Left forelimb (tissue), 1 donor: ENCODE measurements around the gene OR4D2.

Source experiments
- DNase-seq: peaks from one replicate; pipeline ENCODE4 v3.0.0-alpha.2; 2018; ENCODE audit warnings: low spot score

The OR4D2 gene

DNA sequence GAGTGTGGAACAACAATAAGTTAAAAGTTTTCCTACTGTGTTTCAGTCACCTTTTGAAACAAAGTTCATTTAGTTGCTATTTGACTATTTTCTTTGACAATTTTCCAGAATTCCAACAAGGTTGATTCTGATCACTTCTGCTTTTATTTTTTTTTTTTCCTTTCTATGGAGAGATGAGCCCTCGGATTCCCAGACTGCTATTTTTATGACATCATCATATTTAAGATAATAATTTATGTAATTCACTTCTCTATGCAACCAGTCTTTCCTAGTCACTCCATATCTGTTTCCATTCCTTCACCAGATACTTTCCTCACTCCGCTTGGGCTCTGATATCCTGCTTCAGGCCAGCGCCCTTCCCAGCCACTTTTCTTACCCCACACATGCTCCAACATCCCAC, 8.1 kb downstream of the OR4D2 start:
- DNase-seq = no peak

DNA sequence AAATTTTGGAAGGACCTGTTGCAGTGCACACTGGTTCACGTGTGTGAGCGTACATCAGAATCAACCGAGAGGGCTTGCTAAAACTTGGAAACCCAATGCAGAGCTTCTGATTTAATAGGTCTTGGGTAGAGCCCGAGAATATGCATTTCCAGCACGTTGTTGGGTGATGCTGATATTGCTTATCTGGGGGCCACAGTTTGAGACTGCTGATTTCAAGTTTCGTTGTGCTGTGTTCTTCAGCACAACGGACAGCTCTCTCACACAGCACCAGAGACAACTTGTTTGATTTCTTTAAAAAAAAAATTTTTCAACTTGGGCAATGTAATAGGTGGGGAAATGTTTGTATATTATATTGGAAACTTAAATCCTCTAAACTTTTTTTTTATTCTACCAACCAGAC, 9.4 kb downstream of the OR4D2 start:
- DNase-seq = no peak

DNA sequence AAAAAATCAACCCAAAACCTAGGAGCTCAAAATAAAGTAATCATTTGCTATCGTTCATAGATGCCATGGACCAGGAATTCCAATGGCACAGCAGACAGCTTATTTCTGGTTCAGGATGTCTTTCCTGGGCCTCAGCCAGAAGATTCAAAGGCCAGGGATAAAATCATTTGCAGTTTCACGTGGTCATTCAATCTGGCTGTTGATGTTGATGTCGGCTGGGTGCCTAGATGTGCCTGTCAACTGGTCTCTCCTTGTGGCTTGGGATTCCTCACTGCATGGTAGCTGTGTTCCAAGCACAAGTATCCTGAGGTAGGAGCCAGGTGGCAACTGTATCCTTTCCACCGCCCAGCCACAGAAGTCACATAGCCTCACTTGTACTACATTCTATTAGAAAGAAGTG, 15.0 kb downstream of the OR4D2 start:
- no peak for DNase-seq

DNA sequence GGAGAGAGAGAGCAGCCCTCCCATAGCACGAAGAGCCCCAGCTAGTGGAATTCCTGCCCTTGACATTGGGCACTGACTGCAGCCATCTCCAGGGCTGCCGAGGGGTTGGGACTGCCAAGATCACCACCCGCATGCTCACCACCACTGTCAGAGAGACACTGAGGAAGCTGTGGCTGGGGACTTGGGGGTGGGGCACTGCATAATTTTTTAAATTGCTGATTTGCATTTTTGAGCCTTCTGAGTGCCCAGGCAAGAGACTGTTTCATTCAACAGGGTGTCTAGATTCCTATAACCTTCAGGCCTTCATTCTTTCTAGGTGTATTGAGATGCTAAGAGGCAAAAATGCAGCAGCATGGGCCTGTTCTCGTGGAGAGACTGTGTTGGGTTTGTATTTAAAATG, 16.7 kb downstream of the OR4D2 start:
- no peak for DNase-seq

DNA sequence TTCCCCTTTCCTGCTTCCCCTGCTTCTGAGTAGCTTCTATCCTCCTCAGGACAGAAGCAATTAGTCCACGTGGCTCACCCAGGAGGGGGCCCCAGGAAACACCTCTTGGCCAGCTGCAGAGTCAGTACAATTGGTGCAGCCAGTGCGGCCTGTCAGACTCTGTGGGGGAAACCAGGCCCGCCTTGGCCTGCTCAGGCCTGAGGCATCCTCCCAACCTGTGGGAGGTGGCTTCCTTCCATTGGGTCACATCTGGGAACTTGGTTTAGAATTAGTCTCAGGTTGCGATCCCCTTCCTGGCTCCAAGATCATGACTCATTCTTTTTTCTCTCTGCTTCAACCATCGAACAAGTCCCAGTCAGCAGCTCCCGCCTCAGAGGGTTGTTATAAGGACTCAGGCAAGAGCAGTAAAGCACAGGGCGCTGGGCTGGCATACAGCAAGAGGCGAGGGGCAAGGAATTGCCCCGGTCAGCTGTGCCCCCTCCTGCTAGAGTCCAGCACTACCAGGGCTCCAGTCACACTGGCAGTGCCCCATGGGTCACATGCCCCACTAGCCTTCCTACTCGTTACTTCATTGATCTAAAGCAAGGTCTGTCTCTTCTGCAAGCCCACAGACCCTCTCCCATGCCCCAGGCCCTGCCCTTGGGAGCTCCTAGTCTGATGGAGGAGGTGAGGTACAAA, 17.7 kb downstream of the OR4D2 start:
- DNase-seq = no peak

DNA sequence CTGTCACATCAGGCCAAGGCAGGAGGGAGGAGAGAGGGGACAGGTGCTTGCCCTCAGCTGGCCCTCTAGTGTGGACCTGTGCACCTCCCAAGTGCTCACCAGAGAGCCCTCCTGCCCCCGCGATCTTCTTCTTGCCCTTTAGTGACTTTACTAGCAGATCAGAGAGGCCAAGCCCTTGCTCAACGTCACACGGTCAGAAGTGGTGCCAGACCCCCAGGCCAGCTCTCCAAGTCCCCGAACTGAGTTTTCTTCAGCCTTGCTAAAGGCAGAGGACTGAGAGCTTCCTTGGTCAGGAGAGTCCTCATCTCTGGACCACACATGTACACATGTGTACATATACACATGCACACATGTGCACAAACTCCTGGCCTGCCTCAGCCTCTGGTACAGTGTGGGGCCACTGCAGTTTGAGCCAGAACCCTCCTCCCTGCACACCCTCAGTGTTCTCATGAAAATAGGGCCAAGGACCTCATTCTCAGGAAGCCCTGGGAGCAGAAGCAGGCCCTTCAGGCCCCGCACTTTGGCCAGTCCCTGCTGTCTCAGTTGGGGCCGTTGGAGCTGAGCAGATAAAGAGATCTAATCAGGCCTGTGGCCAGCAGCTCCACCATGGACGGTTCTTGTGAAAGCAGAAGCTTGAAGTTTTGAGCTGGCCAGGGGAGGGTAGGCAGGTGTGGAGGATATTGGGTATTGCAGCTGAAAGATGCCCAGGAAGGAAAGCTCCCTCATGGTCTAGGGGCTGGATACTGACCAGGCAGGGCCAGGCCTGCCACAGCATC, 18.4 kb downstream of the OR4D2 start:
- no peak for DNase-seq

DNA sequence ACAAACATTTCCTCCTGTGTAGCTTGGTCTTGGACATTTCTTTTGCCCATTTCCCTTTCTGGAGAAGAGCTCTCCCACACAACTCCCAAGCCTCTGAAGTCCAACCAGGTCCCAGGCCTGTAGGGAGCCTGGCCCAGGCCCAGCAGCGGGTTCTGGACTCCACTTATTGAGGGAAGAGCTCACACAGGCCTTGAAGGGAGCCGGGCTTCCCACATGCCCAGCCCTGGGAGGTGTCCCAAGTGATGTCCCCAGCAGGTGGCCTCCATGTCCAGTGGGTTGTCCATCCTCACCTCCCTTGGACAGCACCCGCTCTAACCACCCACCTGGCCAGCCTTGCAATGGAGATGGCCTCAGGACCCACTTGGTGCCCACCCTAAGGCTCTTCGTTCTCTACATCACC, 19.8 kb downstream of the OR4D2 start:
- no peak for DNase-seq

DNA sequence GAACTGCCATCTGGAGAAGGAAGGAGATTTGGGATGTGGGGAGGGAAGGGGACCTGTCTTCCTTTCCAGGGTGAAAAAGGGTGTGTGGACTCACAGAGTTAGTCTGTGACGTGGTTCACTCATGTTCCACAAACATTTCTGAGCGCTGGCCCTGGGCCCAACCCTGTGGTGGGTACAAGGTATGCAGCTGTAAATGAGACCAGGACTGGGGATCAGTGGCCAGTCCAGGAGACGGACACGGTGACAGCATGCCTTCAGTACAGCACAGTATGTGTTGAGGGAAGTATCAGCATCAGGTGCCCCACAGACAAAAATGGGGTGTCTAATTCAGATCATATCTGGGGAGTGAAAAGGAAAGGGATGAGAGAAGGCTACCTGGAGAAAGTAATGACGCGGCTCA, 20.3 kb downstream of the OR4D2 start:
- DNase-seq = no peak

DNA sequence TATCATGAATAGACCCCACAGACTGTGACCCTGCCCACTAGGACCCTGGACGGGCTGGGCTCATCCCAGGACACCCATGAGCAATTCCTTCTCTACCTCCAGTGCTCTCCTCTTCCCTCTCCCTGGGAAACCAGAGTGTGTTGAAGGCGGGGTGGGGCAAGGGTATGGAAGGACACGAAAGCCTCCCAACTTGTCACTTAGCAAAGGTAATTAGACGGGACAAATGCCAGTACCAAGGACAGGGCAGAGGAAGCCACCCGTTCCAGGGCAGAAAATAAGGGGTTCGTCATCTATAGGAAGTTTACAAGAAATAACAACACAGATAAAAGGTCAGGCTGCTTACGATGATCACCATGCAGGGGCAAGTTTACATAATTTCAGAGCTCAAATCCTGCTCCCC, 20.9 kb downstream of the OR4D2 start:
- DNase-seq = no peak

DNA sequence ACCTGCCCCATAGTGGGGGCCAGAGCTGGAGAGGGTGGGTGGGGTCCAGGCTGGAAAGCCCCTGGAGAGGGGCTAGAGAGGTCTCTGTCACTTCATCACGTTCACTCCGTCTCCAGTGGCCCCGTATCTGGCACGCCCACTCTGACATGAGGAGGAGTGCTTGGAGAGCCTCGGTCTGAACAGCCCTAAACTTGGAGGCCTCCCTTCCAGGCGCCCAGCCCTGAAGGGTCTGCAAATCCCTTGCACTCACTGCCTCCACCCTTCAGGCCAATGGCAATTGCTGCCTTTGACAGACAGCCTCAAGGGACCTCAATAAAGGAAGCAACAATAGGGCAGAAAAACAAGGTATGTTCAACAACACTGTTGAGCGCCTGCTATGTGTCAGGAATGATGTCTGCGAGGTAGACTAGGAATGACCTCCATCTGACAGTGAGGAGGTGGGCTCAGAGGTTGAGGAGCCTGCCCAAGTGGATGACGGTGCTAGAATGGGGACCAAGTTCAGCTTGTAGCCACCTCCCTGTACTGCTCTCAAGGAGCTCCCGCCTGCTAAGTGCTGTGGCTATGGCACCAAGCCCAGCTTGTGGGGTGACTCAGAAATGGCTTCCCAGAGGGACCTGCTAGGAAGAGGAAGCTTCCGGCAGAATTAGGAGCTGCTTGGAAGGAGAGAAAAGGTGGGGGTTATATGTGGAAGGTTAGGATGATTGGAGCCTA, 22.8 kb downstream of the OR4D2 start:
- no peak for DNase-seq

DNA sequence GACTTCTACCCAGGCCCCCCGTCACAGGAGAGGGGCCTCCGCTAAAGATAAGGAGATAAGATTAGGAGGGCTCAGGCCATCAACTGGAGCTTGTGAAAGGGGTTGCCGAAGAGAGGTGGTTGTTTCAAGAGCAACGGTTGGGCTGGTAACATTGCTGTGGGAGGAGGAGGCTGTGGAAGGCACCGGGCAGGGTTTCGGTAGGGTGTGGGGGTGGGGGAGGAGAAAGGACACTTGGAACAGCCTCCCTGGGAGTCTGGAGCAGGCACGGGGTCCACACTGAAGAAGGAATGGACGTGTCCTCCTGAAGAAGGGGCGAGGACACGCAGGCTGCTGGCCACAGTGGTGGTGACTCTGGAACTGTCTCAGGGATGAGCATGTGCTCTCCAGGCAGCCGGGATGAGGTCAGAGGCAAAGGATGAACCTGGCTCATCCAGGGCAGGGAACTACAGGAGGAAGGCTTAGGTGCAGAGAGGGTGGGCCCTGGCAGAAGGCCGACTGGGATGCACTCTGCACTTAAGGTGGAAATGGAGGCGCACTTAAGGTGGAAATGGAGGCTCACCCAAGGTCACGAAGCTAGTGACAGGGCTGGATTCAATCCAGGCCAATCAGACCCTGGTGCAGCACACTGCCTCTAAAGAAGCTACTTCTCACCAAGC, 24.6 kb downstream of the OR4D2 start:
- DNase-seq = no peak

DNA sequence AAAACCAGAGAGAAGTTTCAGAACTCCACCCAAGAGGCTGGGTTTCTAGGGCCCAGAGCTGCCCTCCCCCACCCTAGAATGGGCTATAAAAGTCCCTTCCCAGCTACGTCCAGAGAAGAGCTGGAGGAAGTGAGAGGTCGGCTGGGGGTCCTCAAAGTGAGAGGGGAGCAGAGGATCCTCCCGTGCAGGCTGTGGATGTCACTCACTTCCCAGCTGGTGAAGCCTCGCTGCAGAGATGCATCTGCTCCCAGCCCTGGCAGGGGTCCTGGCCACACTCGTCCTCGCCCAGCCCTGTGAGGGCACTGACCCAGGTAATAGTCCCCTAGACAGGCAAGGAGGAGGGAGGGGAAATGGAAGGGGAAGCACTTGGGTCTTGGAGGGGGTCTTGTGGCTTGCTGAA, 25.8 kb downstream of the OR4D2 start, which contains the start of gene EPX:
Gene EPX (plus strand): TSS at position 115 of the 400 bp plus-strand sequence. CDS start 121 bp downstream, at position 236.
- no peak for DNase-seq

DNA sequence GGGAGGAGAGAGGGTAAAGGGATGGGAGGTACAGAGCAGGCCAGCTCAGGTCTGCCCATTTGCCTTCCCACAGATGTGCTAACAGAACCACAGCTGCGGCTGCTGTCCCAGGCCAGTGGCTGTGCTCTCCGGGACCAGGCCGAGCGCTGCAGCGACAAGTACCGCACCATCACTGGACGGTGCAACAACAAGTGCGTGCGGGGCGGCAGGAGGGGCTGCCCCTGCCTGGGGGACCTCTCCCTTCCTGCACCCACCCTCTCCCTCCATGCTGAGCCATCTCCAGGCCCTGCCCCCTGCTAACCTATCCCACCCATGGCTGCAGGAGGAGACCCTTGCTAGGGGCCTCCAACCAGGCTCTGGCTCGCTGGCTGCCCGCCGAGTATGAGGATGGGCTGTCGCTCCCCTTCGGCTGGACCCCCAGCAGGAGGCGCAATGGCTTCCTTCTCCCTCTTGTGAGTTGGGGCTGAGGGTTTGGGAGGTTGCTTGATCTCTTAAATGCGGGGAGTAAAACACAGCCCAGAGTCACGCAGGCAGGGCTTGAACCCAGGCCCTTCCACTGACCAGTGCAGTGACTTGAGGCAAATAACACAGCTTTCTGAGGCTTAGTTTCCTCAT, 27.0 kb downstream of the OR4D2 start:
- no peak for DNase-seq

DNA sequence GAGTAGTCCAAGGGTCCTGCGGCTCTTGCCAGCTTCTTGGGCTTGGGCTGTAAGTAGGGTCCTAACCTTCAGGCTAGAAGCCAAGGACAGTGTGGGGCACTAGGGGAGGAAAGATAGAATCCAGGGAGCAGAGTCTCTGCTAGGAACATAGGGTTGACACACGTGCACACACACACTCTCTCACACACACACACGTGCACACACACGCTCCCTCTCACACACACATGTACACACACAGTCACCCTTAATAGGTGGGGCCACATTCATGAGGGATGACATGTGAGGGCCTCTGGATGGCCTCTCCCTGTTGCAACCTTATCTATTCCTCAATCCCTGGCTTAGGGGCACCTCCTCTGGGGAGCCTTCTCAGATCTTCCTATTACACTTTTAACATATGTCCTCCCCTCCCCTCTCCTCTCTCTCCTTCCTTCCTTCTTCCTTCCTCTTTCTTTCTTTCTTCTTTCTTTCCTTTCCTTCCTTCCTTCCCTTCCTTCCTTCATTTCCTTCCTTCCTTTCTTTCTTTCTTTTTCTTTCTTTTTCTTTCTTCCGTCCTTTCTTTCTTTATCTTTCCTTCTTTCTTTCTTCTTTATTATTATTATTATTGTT, 28.8 kb downstream of the OR4D2 start:
- no peak for DNase-seq

DNA sequence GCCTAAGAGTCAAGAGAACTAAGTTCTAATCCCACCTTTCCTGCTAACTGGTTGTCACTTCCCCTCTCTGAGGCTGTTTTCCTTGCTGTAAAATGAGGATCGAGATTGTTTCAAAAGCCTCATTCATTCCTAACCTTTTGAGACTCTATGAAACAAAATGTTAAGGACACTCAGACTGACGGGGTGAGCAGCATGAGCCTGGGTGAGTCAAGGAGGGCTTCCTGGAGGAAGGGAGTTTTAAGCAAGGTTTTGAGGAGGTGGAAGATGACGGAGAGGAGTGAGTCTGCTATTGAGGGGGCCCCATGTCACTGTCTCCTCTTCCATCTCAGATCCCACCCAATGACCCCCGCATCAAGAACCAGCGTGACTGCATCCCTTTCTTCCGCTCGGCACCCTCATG, 29.8 kb downstream of the OR4D2 start:
- no peak for DNase-seq

DNA sequence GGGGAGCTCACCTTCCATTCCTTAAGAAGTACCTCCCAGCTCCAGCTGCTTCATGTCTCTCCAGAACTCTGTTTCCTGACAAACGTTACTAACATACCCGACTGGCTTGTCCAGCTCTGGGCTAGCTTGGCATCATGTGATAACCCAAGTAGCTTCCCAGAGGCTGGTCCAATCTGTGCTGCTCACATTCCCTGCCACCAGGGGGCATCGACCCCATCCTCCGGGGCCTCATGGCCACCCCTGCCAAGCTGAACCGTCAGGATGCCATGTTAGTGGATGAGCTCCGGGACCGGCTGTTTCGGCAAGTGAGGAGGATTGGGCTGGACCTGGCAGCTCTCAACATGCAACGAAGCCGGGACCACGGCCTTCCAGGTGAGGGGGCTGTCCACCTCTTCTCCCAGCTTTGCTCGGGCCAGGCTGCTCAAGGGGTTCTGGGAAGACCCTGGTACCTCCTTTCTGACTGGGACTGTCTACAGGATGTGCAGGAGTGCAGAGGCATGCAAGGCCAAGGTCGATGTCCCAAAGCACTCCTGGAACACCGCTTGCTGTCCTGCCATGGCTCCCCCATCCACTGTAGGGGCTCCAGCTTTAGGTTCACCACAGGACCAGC, 33.3 kb downstream of the OR4D2 start:
- no peak for DNase-seq

DNA sequence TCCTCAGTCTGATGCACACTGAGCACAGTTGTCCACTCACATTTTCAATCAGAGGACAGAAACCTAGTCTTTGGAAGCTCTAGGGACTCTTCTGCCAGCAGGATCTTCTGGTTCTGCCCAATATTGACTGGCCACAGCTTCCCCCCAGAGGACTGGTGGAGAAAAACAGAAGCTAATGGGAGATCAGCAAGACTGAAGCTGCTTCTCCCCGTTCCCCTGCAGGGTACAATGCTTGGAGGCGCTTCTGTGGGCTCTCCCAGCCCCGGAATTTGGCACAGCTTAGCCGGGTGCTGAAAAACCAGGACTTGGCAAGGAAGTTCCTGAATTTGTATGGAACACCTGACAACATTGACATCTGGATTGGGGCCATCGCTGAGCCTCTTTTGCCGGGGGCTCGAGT, 36.1 kb downstream of the OR4D2 start:
- DNase-seq = no peak

DNA sequence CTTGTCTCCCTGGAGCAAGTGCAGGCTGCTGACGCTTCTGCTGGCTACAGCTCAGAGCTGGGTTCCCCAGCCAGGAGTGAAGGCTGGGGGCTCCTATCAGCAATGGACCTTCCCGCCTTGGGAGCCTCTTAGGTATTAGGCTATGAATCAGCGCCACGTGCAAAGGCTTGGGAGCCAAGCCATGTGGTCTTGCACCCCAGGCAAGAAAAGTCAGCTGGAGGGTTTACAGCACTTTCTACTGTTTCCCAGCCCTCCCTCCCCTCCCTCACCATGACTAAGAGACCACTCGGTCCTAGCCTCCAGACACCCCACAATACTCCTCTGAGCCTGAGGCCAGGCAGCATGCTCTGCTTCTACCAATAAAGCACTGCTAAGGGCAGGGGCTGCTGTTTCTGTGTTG, 38.0 kb downstream of the OR4D2 start:
- DNase-seq = no peak

DNA sequence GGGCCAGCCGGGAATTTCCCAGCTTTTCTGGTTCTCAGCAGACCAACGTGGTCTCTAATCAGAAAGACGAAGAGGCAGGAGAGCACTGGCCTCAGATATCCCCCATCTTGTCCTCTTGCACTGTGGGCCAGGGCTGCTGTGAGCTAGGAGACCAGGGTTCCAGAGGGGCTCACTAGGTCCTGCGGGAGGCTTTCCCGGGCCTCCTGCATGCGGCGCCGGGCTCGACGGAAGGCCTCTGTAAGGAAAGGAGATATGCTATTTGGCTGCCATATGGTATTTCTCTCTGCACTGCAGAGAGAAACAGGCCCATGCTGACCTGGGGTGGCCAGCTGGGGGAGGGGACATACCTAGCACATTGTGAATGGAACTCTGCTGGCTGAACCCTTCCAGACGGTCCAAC, 39.2 kb downstream of the OR4D2 start:
- no peak for DNase-seq

DNA sequence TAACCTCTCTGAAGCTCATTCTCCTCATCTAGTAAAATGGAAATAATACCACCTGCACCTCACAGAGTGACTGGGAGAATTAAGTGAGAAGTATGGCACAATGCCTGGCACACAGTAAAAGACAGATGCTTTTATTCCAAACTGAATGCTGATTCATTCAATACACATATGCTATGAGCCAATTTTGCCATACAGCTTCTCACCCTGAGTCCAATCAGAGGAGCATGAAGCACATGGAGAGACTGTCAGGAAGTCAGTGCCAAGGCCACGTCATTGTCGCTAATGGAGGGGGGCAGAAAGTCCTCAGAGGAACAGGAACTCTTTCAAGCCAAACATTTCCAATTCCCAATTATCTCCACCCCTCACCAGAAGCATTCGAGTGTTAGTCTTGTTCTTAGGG, 40.7 kb downstream of the OR4D2 start:
- DNase-seq = no peak

DNA sequence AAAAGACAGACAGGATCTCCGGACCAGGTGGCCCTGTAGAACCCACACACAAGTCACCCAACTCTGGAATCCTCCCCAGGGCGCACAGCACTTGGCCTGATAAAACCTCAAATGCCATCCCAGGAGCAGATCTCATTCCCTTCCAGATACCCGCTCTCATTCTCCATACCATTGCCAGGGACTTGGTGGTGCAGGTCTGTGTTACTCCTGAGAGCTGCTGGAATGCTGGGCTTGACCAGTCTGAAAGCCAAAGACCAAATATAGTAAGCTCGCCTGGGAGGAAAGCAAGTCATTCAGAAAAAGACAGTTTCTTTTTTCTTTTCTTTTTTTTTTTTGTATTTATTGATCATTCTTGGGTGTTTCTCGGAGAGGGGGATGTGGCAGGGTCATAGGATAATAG, 41.6 kb downstream of the OR4D2 start:
- no peak for DNase-seq
